Keratinocyte (primary cell): ENCODE data around the gene NOS1AP. TPM values are rescaled to one million over a fixed set of nuclear protein-coding genes. Genes with fewer than 3 reads are reported as not detected.

Source experiments
- DNase-seq: peaks from one replicate; pipeline ENCODE4 v3.0.0-alpha.2; 2011; ENCODE audit warnings: low read depth, missing footprints, low spot score
- FAIRE-seq: peaks from 2 replicates; lab custom pipeline; 2011; peaks lifted over from hg19 to GRCh38; lab: Jason Lieb, UNC
- H2AFZ ChIP-seq: 2 replicates; pipeline ENCODE4 v1.6.0; 2012; ENCODE audit warnings: low read length, control low read depth, inconsistent platforms; ENCODE audit not compliant: control insufficient read depth
- H3K27ac ChIP-seq: 2 replicates; pipeline ENCODE4 v1.5.1; 2011; ENCODE audit warnings: low read length; ENCODE audit not compliant: control insufficient read depth, insufficient read depth
- H3K27me3 ChIP-seq: 3 replicates; pipeline ENCODE4 v1.6.0; 2011; ENCODE audit warnings: low read length; ENCODE audit not compliant: control insufficient read depth, insufficient read depth; ENCODE audit errors: extremely low read depth
- H3K36me3 ChIP-seq, 2 experiments: 2 replicates in 1 of 2; 3 replicates in 1 of 2; pipeline ENCODE4 v1.5.1; 2011; ENCODE audit warnings: low read length in 2 of 2, mild to moderate bottlenecking in 1 of 2; ENCODE audit not compliant: control insufficient read depth in 2 of 2, insufficient read depth in 2 of 2; ENCODE audit errors: extremely low read depth in 1 of 2
- H3K4me1 ChIP-seq: 3 replicates; pipeline ENCODE4 v1.5.1; 2011; ENCODE audit warnings: low read length; ENCODE audit not compliant: control insufficient read depth, insufficient read depth; ENCODE audit errors: extremely low read depth
- H3K4me2 ChIP-seq: 3 replicates; pipeline ENCODE4 v1.6.0; 2011; ENCODE audit warnings: low read depth, low read length; ENCODE audit not compliant: control insufficient read depth, insufficient read depth; ENCODE audit errors: extremely low read depth
- H3K4me3 ChIP-seq, 3 experiments: fragments of 200-600 bp in 1 of 3; sonication (generic) in 1 of 3; 2 replicates in 2 of 3; 3 replicates in 1 of 3; pipeline ENCODE4 v1.5.1; 2011 to 2016; ENCODE audit warnings: low read length in 3 of 3, mild to moderate bottlenecking in 3 of 3, control low read depth in 2 of 3, inconsistent platforms in 1 of 3, low read depth in 1 of 3, mixed read lengths in 1 of 3, mixed run types in 1 of 3, moderate library complexity in 1 of 3; ENCODE audit not compliant: control insufficient read depth in 2 of 3, insufficient read depth in 2 of 3; ENCODE audit errors: extremely low read depth in 1 of 3
- H3K79me2 ChIP-seq: 2 replicates; pipeline ENCODE4 v1.6.0; 2012; ENCODE audit warnings: low read length; ENCODE audit not compliant: control insufficient read depth, insufficient read depth
- H3K9ac ChIP-seq: 3 replicates; pipeline ENCODE4 v1.6.0; 2011; ENCODE audit warnings: low read length; ENCODE audit not compliant: control insufficient read depth, insufficient read depth; ENCODE audit errors: extremely low read depth
- H3K9me1 ChIP-seq: 3 replicates; pipeline ENCODE4 v1.6.0; 2011; ENCODE audit warnings: low read length; ENCODE audit not compliant: control insufficient read depth, insufficient read depth; ENCODE audit errors: extremely low read depth
- H3K9me3 ChIP-seq: 2 replicates; pipeline ENCODE4 v1.5.1; 2012; ENCODE audit warnings: low read depth, low read length; ENCODE audit not compliant: control insufficient read depth
- H4K20me1 ChIP-seq: 3 replicates; pipeline ENCODE4 v1.6.0; 2011; ENCODE audit warnings: low read length; ENCODE audit not compliant: control insufficient read depth, insufficient read depth; ENCODE audit errors: extremely low read depth
- CTCF ChIP-seq, 3 experiments: IDR thresholded peaks in 1 of 3; conservative IDR thresholded peaks in 1 of 3; optimal IDR thresholded peaks in 1 of 3; 2 replicates in 2 of 3; 3 replicates in 1 of 3; pipeline versions ENCODE3 to v1.5.1; 2011; ENCODE audit warnings: low read length in 3 of 3, mild to moderate bottlenecking in 3 of 3, moderate library complexity in 2 of 3, control low read depth in 1 of 3, inconsistent platforms in 1 of 3; ENCODE audit not compliant: insufficient read depth in 2 of 3; ENCODE audit errors: extremely low read depth in 1 of 3
- EZH2 ChIP-seq: IDR thresholded peaks from one replicate; pipeline ENCODE4 v1.6.1; 2012; ENCODE audit warnings: inconsistent platforms, mild to moderate bottlenecking, low read length, moderate library complexity
- dilution Hi-C: fragments of 300-500 bp; cut with MboI; formaldehyde crosslinking; loops from one replicate; pipeline ENCODE4 v1.7.0; 2020; ENCODE audit warnings: low sequenced_read_pairs; ENCODE audit not compliant: extremely low pct_ligation_motif_present
- polyA plus RNA-seq, 5 experiments: library from polyadenylated mRNA; depleted of rRNA in 3 of 5; stranded (reverse) in 3 of 5; stranded (forward) in 1 of 5; unstranded in 1 of 5; fragments of >200 nt; gene quantifications; 1 replicate in 1 of 5; 2 replicates in 3 of 5; 3 replicates in 1 of 5; pipeline versions ENCODE4 v1.2.1 to v1.2.3, GENCODE V29; 2011 to 2012; ENCODE audit warnings: missing spikeins in 2 of 5, low read depth in 1 of 5, low replicate concordance in 1 of 5

Gene NOS1AP
- polyA plus RNA-seq, 1 donor (not counting 4 experiments of a cell fraction or from before 2014, with no cell fraction given): not detected

GRCh38 chr1:162391790-162392563 is 322.5 kb downstream of the NOS1AP start:
- H3K27me3 ChIP-seq: no peaks in the 10 kb centered on the region
- H3K9me1 ChIP-seq: no peaks in the 10 kb centered on the region
- dilution Hi-C loops: no loop called here
- H3K4me1 ChIP-seq: peaks cover 12% of the 10 kb centered on the region
- no peak overlapping the region for H3K9ac ChIP-seq
- peak; percentile 57 to 80 (median 70) for TF ChIP-seq CTCF (optimal IDR thresholded peaks at IDR 0.05 in 1 of 3, IDR thresholded peaks at IDR 0.05 in 1 of 3, conservative IDR thresholded peaks at IDR 0.05 in 1 of 3; ENCODE audit: extremely low read depth in 1 of 3, insufficient read depth in 2 of 3, low read length in 3 of 3)
- TF ChIP-seq EZH2: no peak
- FAIRE-seq (no peak), DNase-seq (no peak)
- H3K9me3 ChIP-seq: no peaks in the 10 kb centered on the region
- no peak overlapping the region for H2AFZ ChIP-seq
- no peak overlapping the region for H3K4me3 ChIP-seq
- H3K4me2 ChIP-seq: no peak overlapping the region
- no peaks in the 10 kb centered on the region for H4K20me1 ChIP-seq
- no peak overlapping the region for H3K27ac ChIP-seq
- no peaks in the 10 kb centered on the region for H3K79me2 ChIP-seq
- no peaks in the 10 kb centered on the region for H3K36me3 ChIP-seq

GRCh38 chr1:162396201-162396906 is 326.9 kb downstream of the NOS1AP start:
- no peak overlapping the region for H3K4me3 ChIP-seq
- H4K20me1 ChIP-seq: no peaks in the 10 kb centered on the region
- peaks cover 7% of the 10 kb centered on the region for H3K27me3 ChIP-seq
- H3K79me2 ChIP-seq: no peaks in the 10 kb centered on the region
- no peak overlapping the region for H3K9ac ChIP-seq
- dilution Hi-C loops: no loop called here
- no peak overlapping the region for H2AFZ ChIP-seq
- FAIRE-seq (no peak), DNase-seq (no peak)
- no peaks in the 10 kb centered on the region for H3K9me1 ChIP-seq
- H3K4me1 ChIP-seq: no peaks in the 10 kb centered on the region
- H3K27ac ChIP-seq: no peak overlapping the region
- no peak overlapping the region for H3K4me2 ChIP-seq
- H3K36me3 ChIP-seq: no peaks in the 10 kb centered on the region
- no peaks in the 10 kb centered on the region for H3K9me3 ChIP-seq
- TF ChIP-seq EZH2 (no peak), CTCF (optimal IDR thresholded peaks at IDR 0.05 in 1 of 3, IDR thresholded peaks at IDR 0.05 in 1 of 3, conservative IDR thresholded peaks at IDR 0.05 in 1 of 3; ENCODE audit: extremely low read depth in 1 of 3, insufficient read depth in 2 of 3, low read length in 3 of 3) (no peak)
